NCI-H524 (cell line): Measurements from ENCODE around the gene DUXA.

Experiments used
- DNase-seq, 2 experiments: peaks; one replicate each; lab custom pipeline; 2025; lab: John Stamatoyannopoulos, UW

Gene DUXA

GRCh38 chr19:57105976-57106721, 61.1 kb downstream of the DUXA start:
- DNase-seq: no peak
